Gastroesophageal sphincter (tissue), 3 donors: ENCODE measurements around the gene KRT71.

Experiments used
- CTCF ChIP-seq, 4 experiments: fragments of 200-600 bp in 2 of 4; fragments of 450-650 bp in 2 of 4; sonication (generic) in 1 of 4; IDR thresholded peaks; one replicate each; pipeline ENCODE4 v1.5.1; 2017 to 2019; ENCODE audit warnings: antibody characterized with exemption in 4 of 4, mild to moderate bottlenecking in 2 of 4, moderate library complexity in 2 of 4
- POLR2A ChIP-seq, 2 donors: fragments of 450-650 bp; IDR thresholded peaks; one replicate each; pipeline ENCODE4 v1.6.1; 2017; ENCODE audit warnings: antibody characterized with exemption in 2 of 2, mild to moderate bottlenecking in 2 of 2, moderate library complexity in 1 of 2
- POLR2AphosphoS5 ChIP-seq: sonication (generic); formaldehyde crosslinking; IDR thresholded peaks from one replicate; pipeline ENCODE4 v1.6.1; 2017; ENCODE audit warnings: antibody characterized with exemption

- TF ChIP-seq POLR2A (IDR thresholded peaks at IDR 0.05) (no peak), CTCF (IDR thresholded peaks at IDR 0.05) (no peak), POLR2AphosphoS5 (no peak)
These were observed 35.1 kb downstream of the KRT71 start for GRCh38 chr12:52517888-52518287.
